Activated CD8-positive, alpha-beta memory T cell treated with anti-CD3 and anti-CD28 coated beads, Interleukin-2, amount 50 U/mL, for 24 hours (primary cell): ENCODE data around the gene UBE2G2.

Experiments
- DNase-seq: peaks from one replicate; pipeline ENCODE4 v3.0.0-alpha.2; 2020; ENCODE audit errors: extremely low read depth

The UBE2G2 gene, protein sequence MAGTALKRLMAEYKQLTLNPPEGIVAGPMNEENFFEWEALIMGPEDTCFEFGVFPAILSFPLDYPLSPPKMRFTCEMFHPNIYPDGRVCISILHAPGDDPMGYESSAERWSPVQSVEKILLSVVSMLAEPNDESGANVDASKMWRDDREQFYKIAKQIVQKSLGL

DNA sequence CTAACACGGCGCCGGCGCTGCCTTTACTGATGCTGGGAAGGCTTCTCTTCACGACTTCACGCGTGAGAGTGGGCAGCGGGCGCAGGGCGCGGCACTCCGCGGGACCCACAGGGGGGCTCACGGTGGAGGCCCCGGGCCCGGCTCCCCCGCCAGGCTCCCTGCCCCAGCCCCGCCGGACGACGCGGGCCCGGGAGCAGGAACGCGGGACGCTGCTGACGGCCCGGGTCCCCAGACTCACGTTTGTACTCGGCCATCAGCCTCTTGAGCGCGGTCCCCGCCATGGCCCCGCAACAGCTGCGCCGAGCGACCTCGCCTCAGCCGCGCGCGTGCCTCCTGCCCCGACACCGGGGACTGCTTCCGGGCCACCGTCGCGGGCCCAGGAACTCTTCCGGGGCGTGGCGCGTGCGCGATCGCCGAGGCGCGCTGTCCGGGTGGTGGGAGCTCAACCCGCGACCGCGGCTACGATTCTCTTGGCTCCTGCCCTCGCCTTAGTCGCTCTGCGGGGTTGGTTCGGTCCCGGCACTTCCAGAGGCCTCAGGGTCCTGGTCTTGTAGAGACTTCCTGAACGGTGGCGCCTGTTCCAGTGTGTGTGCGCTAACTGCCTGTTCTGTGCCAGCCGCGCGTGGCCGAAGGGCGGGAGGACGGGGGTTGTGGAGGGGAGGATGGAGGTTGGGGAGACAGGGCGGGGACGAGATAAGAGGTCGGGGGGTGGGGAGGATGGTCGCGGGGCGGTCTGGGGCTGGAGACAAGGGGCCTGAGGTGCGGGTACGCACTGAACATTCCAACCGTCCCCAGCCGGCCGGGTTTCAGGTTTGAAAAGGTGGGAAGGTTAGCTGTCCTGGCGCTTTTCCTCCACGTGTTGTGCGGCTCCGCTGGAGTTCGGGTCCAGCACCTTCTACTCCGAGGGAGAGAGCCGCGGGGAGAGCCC lies at the start of gene UBE2G2:
UBE2G2 (minus strand) TSS at position 353 of the 928 bp plus-strand sequence; CDS start at position 281, 72 bp downstream.
- peak; percentile 49 for DNase-seq

DNA sequence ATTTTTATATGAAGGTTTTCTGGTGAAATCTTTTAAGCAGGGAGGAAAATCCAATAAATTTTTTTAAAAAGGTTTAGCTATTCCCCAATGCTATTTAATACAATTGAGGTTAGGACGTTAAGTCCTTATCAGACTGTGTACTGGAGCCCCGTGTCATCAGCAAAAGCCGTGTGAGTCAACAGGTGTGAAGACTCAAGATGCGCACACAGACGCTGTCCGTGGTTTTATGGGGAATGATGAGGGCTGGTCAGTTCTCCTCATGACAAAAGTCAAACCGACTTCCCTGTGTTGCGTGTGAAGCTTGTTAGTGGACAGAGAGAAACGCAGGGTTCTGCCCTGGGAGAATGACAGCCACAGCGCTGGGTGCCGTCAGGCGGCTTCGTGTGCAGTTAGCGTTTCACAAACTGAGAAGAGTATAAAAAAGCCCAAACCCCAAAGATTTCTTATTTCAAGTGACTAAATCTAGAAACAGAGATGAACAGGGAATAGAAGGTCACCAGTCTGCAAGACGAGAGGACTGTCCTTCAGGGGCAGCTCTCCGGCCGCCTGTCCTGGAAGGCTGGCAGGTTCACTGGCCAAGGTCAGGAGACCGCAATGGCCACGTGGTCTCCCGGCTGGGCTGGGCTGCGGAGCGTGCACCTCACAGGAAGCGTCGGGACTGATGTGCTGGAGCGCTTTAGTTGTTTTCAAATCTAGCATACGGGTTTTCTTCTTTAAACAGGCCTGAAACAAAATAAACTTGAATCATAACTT lies 49.5 kb upstream of the UBE2G2 start:
- no peak for DNase-seq

DNA sequence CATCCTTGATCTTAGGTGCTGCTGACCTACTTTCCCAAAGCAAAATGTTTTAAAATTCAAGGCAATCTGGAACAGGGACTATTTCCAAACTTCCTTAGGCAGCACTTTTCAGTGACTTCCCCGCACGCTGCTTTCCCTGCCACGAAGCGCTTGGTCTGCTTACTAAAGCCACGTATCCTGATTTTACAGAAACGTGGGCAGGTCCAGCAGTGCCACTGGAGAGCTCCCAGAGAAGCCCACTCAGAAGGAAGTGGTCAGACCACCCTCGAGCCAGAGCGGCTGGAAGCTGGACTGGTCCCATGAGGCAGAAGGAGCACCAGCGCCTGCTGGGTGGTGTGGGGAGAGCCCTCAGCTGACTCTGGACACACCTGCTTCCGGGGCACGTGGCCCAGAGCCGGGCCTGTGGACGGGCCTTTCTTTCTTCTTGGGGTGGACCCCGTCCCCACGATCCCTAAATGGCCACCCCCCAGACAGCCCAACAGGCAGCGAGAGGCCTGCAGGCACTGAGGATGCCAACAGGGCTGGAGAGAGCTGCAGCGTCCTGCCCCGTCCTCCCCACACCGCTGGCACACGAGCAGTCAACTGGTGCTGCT lies 48.7 kb upstream of the UBE2G2 start:
- no peak for DNase-seq

DNA sequence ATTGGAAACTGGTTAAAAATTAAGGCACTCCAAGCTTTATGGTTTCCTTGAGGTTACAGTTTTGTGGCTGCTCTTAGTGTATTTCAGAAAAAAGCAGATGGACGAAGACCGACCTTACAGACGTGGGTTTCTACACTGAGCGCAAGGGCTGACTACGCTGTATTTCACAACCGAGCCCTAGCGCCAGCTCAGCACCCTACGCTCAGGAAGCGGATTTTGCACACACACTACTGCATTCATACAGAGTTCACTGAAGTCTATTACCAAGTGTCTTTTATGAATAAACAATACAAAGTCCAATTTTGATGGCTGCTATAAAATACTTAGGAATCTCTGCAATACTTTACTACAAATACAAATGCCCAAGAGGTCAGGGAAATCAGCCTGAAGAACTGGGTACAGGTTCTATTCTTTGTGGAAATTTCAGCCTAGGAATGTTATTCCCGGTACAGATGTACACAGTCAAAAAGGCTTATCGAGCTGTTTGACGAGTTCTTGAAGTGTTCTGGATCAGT lies 48.1 kb upstream of the UBE2G2 start:
- no peak for DNase-seq

DNA sequence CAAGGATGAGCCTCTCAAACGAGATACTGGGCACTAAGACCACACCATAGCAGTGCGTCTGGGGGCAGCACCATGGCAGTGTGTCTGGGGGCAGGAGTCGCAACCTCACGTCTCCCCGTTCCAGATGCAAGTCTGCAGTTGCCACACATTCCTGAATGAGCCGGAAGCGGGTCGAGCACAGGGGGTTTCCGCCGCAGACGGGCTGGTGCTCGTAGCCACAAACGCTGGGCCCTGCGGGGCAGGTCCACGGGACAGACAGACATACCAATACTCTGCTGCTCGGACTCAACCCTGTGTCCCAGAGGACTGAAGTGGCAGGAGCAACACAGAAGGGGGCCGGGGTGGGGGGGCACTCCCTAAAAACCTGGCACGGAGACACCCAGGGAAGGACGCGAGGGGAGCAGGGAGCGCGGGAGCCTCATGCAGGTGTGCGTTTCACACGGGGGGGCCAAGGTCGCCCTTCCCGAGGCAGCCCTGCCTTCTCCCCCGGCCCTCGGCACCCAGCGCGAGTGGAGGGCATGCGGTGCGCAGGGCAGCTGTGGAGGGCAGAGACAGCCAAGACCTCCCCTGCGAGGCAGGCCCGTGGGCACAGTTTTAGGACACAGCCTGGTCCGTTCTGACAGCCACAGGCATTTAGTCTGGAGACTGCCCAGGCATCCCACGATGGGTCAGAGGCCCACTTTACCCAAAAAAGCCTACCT lies 47.4 kb upstream of the UBE2G2 start:
- no peak for DNase-seq

DNA sequence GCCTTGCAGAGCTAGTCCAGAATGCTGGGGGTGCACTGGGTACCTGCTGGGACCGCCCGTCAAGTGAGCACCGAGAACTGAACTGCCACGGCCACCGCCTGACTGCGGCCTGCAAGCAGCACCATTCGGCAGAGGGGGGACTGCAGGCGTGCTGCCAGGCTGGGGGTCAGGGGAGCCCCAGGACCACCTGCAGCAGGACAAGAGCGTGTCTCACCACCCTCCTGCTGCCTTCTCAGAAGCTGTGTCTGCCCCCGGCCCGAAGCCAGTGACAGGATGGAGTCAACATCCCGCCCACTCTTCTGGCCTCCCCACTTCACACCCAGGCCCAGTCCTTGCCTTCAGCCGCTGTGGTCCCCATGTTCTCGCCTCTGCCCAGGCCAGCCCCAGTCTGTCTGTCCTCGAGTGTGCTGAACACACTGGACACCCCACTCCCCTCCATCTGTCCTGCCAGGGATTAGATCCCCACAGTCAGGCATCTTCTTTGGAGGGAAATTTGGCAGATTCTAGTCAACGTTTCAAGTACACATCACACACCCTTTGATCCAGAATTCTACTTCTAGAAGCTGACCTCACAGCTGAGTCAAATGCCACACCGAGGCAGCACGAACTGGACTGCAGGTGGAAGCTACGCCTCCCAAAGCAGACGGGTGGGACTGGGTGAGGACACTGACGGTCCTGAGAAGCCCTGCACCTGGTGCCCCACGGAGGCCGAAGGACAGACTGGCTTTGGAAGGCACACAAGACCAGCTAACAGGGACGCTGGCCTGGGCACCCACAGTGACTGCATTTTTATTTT lies 45.8 kb upstream of the UBE2G2 start:
- DNase-seq = no peak

DNA sequence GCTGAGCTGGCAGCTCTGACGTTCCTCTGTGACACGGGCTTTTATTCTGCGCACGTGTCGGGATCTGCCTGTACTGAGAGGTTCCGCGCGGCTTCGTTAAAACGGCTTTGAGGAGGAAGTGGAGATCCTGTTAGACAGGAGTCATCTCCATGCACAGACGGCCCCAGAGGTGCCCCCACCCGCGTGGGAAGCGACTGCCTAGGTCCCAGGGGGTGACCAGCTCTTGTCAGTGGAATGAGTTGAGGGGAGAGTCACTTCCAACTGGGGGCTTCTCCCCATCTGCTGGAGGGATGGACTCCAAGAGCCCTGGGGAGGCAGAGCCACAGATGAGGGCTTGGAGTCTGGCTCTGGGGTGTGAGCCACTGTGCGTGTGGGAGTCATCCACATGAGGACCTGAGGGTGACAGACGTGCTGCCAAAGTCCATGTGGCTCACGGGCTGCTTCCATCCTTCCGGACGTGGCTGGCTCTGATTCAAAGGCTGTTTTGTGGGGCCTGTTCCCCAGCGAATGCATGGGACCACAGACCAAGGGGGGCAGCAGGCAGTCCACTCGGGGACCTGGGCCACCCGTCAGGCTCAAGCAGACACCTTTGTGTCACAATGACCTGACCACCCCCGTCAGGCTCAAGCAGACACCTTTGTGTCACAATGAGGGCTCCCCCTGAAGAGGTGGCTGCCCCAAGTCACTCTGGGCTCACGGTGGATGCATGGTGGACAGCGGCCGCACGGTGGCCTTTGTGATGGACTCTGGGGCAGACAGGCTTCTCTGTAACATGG lies 45.1 kb upstream of the UBE2G2 start:
- no peak for DNase-seq

DNA sequence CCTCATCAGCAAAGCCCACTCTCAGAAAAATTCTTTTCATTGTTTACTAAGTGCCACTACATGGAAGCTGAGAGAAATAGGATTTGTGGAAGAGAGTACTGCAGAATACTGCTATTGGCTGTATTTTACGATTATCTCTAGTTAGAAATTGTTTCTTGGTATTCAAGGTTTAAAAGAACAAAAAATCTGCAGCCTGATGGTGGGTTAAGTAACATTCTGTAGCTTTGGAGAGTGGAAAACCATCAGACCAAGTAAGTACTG lies 44.5 kb upstream of the UBE2G2 start:
- no peak for DNase-seq

DNA sequence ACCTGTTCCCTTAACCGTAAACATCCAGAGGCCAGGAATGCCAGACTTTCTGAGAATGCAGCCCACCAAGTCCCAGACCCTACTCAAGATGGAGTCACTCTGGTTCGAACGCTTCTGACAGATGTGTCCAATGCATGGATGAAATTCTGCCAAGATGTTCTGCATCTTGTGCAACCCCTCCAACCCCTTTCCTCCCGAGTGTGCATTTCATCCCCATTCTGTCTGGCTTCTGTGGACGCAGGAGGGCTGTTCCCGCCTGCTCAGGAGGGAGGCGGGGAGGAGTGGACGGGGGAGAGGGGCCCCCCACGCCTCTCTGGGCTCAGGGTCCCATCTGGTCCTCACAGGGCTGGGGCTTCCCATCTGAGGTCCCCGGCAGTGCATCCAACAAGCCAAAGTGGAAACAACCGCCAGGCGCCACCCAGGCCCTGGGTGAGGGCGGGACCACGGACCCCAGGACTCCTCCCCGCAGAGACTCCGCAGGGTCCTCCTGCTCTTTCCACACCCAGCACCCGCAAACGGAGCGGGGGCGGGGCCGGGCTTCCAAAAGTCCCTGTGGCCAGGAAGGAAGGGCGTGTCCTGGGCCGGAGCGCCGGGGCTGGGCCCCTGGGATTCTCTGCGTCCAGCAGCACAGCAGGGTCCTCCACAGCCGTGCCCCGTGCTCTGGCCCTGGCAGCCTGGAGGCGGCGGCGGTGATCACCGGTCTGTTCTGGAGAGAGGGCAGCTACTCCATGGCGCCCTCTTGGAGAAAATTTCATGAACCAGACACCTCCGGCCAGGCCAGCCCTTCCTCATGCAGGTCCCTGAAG lies 44.0 kb upstream of the UBE2G2 start:
- no peak for DNase-seq

DNA sequence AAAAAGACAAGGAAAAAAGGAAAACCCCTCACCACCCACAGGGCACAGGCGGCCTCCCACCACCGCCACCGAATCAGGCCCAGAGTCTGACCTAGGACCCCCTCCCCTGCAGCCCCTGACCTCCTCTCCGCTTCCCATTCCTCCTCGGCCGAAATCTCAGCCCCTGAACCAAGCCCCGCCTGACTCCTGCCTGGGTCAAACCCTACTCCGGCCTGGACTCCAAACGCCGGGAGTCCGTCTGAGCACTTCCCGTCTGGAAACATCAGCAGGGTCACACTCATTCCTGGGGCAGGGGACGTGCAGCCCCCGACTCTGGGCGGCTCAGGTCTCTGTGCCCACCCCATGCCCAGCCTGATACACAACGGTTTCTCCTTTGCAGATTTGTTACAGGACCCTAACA lies 42.6 kb upstream of the UBE2G2 start:
- no peak for DNase-seq

DNA sequence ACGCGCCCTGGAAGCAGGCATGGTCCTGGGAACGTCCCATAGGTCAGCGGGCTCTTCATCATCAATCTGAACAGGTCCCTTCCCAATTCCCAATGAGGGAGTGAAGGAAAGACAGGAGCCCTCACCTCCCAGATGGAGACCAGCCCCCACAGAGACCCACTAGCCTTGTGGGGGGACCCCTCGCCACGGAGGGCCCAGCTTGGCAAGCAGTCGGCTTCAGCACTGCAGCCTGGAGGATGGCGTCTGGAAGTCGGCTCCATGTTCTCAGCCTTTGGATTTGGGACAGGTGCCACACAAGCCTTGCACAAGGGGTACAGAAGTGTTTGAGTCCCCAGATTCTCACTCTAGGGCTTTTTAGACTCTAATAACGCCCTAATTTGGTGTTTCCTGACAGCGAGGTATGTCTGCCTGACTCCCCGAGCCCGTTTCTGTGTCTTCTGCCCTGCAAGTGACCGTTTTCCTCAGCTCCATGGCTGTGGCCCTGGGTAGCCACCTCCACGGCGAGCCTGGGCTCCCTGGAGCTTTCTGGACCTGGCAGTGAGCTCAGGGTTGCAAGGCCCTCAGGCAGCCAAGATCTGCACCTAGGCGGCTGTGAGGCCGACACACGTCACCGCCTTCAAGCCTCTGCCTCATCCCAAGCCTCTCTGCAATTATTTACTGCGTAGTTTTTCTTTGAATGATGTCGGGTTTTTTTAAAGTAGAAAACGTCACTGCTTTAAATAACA lies 41.3 kb upstream of the UBE2G2 start:
- DNase-seq = no peak

DNA sequence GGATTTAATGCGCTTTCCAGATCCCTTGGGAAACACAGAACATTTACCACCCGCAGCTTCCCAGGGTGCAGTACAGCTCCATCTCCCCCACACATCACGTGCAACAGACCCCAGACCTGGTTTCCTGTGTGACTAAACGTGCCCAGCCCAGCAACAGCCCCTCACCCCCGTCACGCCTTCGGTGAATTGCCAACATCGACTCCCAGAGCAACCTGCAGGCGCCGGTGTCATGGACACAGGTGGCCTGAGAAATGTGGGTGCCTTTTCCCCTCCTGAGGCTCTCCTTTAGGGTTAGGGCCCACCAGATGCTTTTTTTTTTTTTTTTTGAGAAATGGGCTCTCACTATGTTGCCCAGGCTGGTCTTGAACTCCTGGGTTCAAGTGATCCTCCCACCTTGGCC lies 40.5 kb upstream of the UBE2G2 start:
- DNase-seq = no peak

DNA sequence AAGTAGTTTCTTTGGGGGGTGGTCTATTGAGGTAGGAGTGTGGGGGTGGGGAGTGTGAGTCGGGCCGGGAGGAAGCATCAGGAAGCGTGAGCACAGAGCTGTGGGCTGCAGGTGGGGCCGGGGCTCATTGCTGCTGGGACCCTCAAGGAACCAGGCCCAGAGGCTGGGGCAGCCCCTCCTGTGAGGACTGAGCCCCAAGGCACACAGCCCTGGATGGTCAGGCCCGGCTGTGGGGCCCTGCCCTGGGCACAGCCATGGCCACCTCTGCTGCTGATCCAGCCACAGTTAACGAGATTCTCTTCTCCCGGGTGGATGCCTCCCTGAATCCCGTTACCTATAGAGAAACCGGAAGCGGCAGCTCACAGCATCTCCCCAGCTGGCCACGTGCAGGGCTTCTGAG lies 39.2 kb upstream of the UBE2G2 start:
- DNase-seq = no peak

DNA sequence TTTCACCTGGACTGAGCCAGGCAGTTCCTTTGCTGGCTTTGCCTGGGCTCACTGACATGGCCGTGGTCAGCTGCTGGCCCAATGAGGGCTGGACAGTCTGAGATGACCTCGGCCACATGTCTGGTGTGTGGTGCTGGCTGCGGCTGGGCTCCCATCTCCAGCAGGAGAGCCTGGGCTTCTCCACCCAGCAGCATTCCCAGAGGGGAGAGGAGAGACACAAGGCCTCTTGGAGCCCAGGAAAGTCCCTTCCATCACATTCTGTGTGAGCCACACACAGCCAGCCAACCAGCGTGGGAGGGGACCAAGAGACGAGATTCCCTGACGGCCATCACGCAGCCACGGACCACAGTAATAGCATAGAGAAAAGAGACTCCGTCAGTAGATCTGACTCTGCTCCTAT lies 37.3 kb upstream of the UBE2G2 start:
- no peak for DNase-seq

DNA sequence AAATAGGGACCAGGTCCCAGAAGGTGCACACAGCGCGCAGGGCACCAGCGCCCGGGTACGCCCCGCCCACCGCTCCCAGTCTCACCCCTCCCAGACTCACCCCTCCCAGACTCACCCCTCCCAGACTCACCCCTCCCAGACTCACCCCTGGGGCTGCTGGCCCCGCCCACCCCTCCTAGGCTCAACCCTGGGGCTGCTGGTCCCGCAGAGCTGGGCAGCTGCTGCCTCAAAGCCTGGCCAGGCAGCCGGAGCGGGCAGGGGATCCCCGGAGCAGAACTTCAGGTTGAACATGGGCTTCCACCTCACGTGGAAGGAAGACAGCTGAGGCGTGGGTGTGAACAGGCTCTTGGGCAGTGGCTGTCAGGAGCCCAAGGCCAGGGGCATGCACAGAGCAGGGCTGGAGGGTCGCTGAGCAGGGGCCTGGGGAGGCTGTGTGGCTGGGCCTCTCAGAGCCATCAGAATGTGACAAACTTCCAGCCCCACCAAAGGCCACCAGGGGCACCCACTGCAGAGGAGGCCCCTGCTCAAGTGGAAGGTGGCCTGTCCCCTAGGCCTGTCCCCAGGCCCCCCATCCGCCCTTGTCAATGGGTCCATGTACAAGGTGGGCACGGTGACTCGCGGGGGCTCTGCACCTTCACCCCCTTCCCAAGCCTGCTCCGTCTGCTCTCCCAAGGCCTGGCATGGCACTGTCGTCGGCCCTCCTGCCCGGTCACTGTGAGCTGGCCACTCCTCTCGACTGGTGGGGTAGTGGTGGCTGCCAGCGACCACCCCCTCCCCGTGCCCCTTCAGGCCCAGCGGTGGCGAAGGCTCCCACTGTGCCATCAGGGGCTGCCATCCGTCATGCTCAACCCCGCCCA lies 36.6 kb upstream of the UBE2G2 start:
- DNase-seq = no peak

DNA sequence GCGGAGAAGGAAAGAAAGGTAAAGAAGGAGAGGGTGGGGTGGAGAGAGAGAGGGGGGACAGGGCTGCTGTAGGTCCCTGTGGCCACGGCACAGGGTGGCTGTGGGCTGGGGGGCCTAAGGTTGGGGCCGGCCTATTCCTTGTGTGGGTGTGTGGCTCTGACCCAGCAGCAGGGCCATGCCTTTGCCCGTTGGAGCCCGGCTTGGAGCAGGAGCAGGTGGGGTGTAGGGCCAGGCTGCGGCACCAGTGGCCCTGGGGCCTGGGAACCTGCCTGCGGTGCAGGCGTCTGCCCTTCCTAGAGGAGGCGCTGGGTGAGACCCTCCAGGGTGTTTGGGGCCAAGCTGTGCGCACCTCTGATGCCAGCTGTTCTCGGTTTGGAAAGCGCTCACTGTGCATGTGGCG lies 35.9 kb upstream of the UBE2G2 start:
- DNase-seq = no peak

DNA sequence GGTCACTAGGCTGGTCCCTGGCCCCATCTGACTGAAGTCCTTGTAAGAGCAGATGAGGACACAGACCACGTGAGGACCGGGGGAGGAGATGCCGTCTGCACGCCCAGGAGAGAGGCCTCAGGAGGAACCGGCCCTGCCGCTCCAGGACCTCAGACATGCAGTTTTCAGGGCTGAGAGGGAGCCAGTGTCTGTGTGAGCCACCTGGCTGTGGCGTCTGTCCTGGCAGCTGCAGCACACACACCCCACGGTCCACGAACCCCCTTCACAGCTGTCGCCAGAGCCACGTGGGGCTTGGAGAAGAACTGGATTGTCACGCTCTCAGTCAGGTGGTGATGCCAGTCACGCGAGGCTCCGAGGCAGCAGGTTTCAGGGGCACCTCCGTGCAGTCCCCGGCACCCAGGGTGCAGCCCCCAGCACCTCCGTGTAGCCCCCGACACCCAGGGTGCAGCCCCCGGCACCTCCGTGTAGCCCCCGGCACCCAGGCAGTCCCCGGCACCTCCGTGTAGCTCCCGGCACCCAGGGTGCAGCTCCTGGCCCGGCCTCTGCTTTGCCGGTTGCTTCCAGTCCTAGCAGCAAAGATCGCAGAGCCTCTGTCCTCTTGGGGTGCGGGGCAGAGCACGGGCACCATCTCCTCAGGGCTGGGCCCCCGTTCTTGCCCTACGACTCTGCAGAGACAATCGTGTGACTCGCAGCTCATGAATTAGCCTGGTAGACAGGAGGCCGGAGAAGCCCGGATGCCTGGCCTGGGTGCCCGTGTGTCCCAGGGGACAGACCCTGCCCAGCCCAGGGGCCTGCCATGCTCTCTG lies 35.2 kb upstream of the UBE2G2 start:
- no peak for DNase-seq
